HCT116 (cell line): ENCODE results near the gene DRD4. TPM values are rescaled to one million over a fixed set of nuclear protein-coding genes. Genes with fewer than 3 reads are reported as not detected.
A peak's percentile ranks its signal among the peaks of the same experiment; 100 is the strongest.

ENCODE experiments used
- ATAC-seq: fragments of 200-7000 bp; cut with Tn5 transposase; 2 replicates; pipeline ENCODE4 v1.9.1; 2020; ENCODE audit warnings: mild to moderate bottlenecking, moderate library complexity
- BruUV-seq: library from RNA; stranded (reverse); fragments of 400-500 nt; replicated peaks from 2 replicates; lab custom pipeline; 2021; lab: Mats Ljungman, UMichigan
- CTCF ChIA-PET: fragments of 300-600 bp; sonication (Branson Sonifier 250); formaldehyde crosslinking; loops from one replicate; lab custom pipeline; 2021; ENCODE audit warnings: antibody characterized with exemption; lab: Charles Lee
- POLR2A ChIA-PET: fragments of 300-600, 350-600 bp; sonication (Branson Sonifier 250); formaldehyde crosslinking; loops from one replicate; lab custom pipeline; 2021; ENCODE audit warnings: antibody characterized with exemption; lab: Charles Lee
- RAD21 ChIA-PET, 2 experiments: fragments of 300-600 bp; sonication (Branson Sonifier 250); formaldehyde crosslinking; loops; one replicate each; lab custom pipeline; 2023; ENCODE audit warnings: low total read pairs in 2 of 2; ENCODE audit not compliant: uncharacterized antibody in 2 of 2, unreplicated experiment in 2 of 2, low non-redundant PET in 1 of 2; lab: Charles Lee
- DNase-seq: peaks from one replicate; pipeline ENCODE4 v3.0.0-alpha.2; 2010; ENCODE audit warnings: low read depth, low spot score
- H2AFZ ChIP-seq: fragments of 200-600 bp; shearing (Covaris generic), sonication (generic); 2 replicates; pipeline ENCODE4 v1.6.1; 2017; ENCODE audit warnings: low read depth, mixed run types, mixed read lengths, antibody characterized with exemption, low read length; ENCODE audit not compliant: poor library complexity, severe bottlenecking
- H3K27ac ChIP-seq: 2 replicates; pipeline ENCODE4 v1.5.1; 2012; ENCODE audit warnings: low read depth, low read length
- H3K27me3 ChIP-seq: fragments of 200-600 bp; sonication (generic); 2 replicates; pipeline ENCODE4 v1.6.1; 2016; ENCODE audit warnings: mixed run types, low read length, mixed read lengths; ENCODE audit not compliant: insufficient read depth
- H3K36me3 ChIP-seq, 2 experiments: fragments of 200-500 bp in 1 of 2; fragments of 200-600 bp in 1 of 2; sonication (Bioruptor generic) in 1 of 2; sonication (generic) in 1 of 2; 2 replicates each; pipeline versions ENCODE4 v1.5.1 to v1.6.1; 2014 to 2016; ENCODE audit warnings: low read length in 2 of 2, inconsistent platforms in 1 of 2, mixed read lengths in 1 of 2, mixed run types in 1 of 2; ENCODE audit not compliant: insufficient read depth in 2 of 2, control insufficient read depth in 1 of 2
- H3K4me1 ChIP-seq, 2 experiments: fragments of 200-600 bp in 1 of 2; sonication (generic) in 1 of 2; 2 replicates each; pipeline versions ENCODE4 v1.5.1 to v1.6.1; 2012 to 2017; ENCODE audit warnings: low read length in 2 of 2, inconsistent platforms in 1 of 2, mild to moderate bottlenecking in 1 of 2, mixed read lengths in 1 of 2, mixed run types in 1 of 2, moderate library complexity in 1 of 2; ENCODE audit not compliant: insufficient read depth in 2 of 2, control insufficient read depth in 1 of 2
- H3K4me2 ChIP-seq: fragments of 200-600 bp; sonication (generic); 2 replicates; pipeline ENCODE4 v1.6.1; 2017; ENCODE audit warnings: mixed run types, low read length, mixed read lengths
- H3K4me3 ChIP-seq, 2 experiments: fragments of 200-600 bp in 1 of 2; sonication (generic) in 1 of 2; replicated peaks in 1 of 2; 2 replicates each; pipeline ENCODE4 v1.5.1; 2011 to 2016; ENCODE audit warnings: low read length in 2 of 2, control low read depth in 1 of 2, low read depth in 1 of 2, mild to moderate bottlenecking in 1 of 2, mixed read lengths in 1 of 2, mixed run types in 1 of 2
- H3K79me2 ChIP-seq: fragments of 200-600 bp; sonication (generic); 2 replicates; pipeline ENCODE4 v1.6.1; 2017; ENCODE audit warnings: mild to moderate bottlenecking, mixed run types, low read length, moderate library complexity, mixed read lengths; ENCODE audit not compliant: insufficient read depth
- H3K9ac ChIP-seq: fragments of 200-600 bp; sonication (generic); 2 replicates; pipeline ENCODE4 v1.6.1; 2016; ENCODE audit warnings: low read length, mixed read lengths
- H3K9me2 ChIP-seq: fragments of 200-600 bp; sonication (generic), shearing (Covaris generic); 2 replicates; pipeline ENCODE4 v1.6.1; 2017; ENCODE audit warnings: mixed run types, mild to moderate bottlenecking, moderate library complexity; ENCODE audit not compliant: insufficient read depth
- H3K9me3 ChIP-seq, 2 experiments: fragments of 200-500 bp in 1 of 2; fragments of 200-600 bp in 1 of 2; sonication (Bioruptor generic) in 1 of 2; sonication (generic) in 1 of 2; 2 replicates each; pipeline ENCODE4 v1.6.1; 2014 to 2017; ENCODE audit warnings: low read length in 2 of 2, mixed read lengths in 2 of 2, inconsistent platforms in 1 of 2, low read depth in 1 of 2, mild to moderate bottlenecking in 1 of 2, mixed run types in 1 of 2, moderate library complexity in 1 of 2; ENCODE audit not compliant: control insufficient read depth in 1 of 2, insufficient read depth in 1 of 2
- H4K20me1 ChIP-seq: fragments of 200-600 bp; sonication (generic), shearing (Covaris generic); 2 replicates; pipeline ENCODE4 v1.6.1; 2017; ENCODE audit warnings: mixed run types, mild to moderate bottlenecking, moderate library complexity; ENCODE audit not compliant: insufficient read depth
- ATF3 ChIP-seq: IDR thresholded peaks from 2 replicates; pipeline ENCODE4 v1.6.1; 2012
- CBX3 ChIP-seq: IDR thresholded peaks from 2 replicates; pipeline ENCODE4 v1.6.1; 2012; ENCODE audit warnings: low read depth
- CEBPB ChIP-seq: IDR thresholded peaks from 2 replicates; pipeline ENCODE4 v1.6.1; 2012; ENCODE audit warnings: low read depth
- EGR1 ChIP-seq: IDR thresholded peaks from 2 replicates; pipeline ENCODE4 v1.6.1; 2012; ENCODE audit warnings: low read depth
- ELF1 ChIP-seq: IDR thresholded peaks from 2 replicates; pipeline ENCODE4 v1.6.1; 2012; ENCODE audit warnings: low read depth, borderline replicate concordance
- EZH2 ChIP-seq: fragments of 200-600 bp; sonication (generic); IDR thresholded peaks from 2 replicates; pipeline ENCODE4 v1.6.1; 2017; ENCODE audit warnings: antibody characterized with exemption, mixed run types
- JUND ChIP-seq: IDR thresholded peaks from 2 replicates; pipeline ENCODE4 v1.6.1; 2012
- MAX ChIP-seq: IDR thresholded peaks from 2 replicates; pipeline ENCODE4 v1.6.1; 2012
- POLR2A ChIP-seq: IDR thresholded peaks from 2 replicates; pipeline ENCODE4 v1.7.0; 2011; ENCODE audit warnings: borderline replicate concordance; ENCODE audit not compliant: insufficient read depth, insufficient read length; ENCODE audit errors: extremely low read depth
- POLR2AphosphoS5 ChIP-seq: IDR thresholded peaks from 2 replicates; pipeline ENCODE4 v1.6.1; 2011; ENCODE audit warnings: mild to moderate bottlenecking, low read depth, low read length, moderate library complexity
- SIN3A ChIP-seq: IDR thresholded peaks from 2 replicates; pipeline ENCODE4 v1.6.1; 2012; ENCODE audit warnings: low read depth
- SP1 ChIP-seq: IDR thresholded peaks from 2 replicates; pipeline ENCODE4 v1.6.1; 2012; ENCODE audit warnings: low read depth
- TCF7L2 ChIP-seq: IDR thresholded peaks from 2 replicates; pipeline ENCODE4 v1.7.0; 2011; ENCODE audit warnings: borderline replicate concordance, inconsistent platforms; ENCODE audit not compliant: insufficient read depth, insufficient read length; ENCODE audit errors: extremely low read depth
- ZBTB33 ChIP-seq: IDR thresholded peaks from 2 replicates; pipeline ENCODE4 v1.6.1; 2011; ENCODE audit warnings: mild to moderate bottlenecking, low read length, moderate library complexity; ENCODE audit not compliant: insufficient replicate concordance; ENCODE audit errors: extremely low read depth
- ZNF274 ChIP-seq: fragments of 200-500 bp; sonication (Bioruptor generic); IDR thresholded peaks from 2 replicates; pipeline ENCODE4 v1.6.1; 2014; ENCODE audit warnings: mild to moderate bottlenecking, low read depth, low read length, inconsistent platforms
- intact Hi-C: fragments of 100-400 bp; cut with micrococcal nuclease; formaldehyde crosslinking; loops from 2 replicates; pipeline ENCODE4 v1.10.0; 2022
- total RNA-seq: library from RNA; stranded (reverse); gene quantifications from one replicate; pipeline ENCODE4 v1.2.1, GENCODE V29; 2021; ENCODE audit not compliant: unreplicated experiment

DRD4 gene
- total RNA-seq, 1 experiment from 2014 or later, result 2.4 TPM

- Histone ChIP-seq H3K4me3 (no peak overlapping the region), H3K9me2 (no peaks in the 10 kb centered on the region), H3K4me2 (no peak overlapping the region), H3K27ac (no peak overlapping the region), H2AFZ (no peak overlapping the region), H4K20me1 (no peaks in the 10 kb centered on the region), H3K9ac (no peak overlapping the region), H3K36me3 (peaks cover 66 to 68% of the 10 kb centered on the region in 2 experiments), H3K27me3 (no peaks in the 10 kb centered on the region), H3K4me1 (peaks cover 0 to 8% of the 10 kb centered on the region in 2 experiments; a peak in 2 of 4 replicates), H3K79me2 (peaks cover 84% of the 10 kb centered on the region), H3K9me3 (no peaks in the 10 kb centered on the region)
- BruUV-seq, result no TSS peak
- no peak for TF ChIP-seq EGR1
- TF ChIP-seq EZH2, result no peak
- no peak for TF ChIP-seq ZNF274
- no peak for TF ChIP-seq POLR2A
- TF ChIP-seq SP1, result no peak
- TF ChIP-seq CEBPB, result no peak
- TF ChIP-seq JUND, result no peak
- no peak for TF ChIP-seq ATF3
- TF ChIP-seq TCF7L2, result no peak
- TF ChIP-seq ELF1, result no peak
- no peak for TF ChIP-seq CBX3
- no peak for TF ChIP-seq POLR2AphosphoS5
- ChIA-PET RAD21 (no interaction called here), POLR2A (no interaction called here), CTCF (no interaction called here)
- ATAC-seq (no peak), DNase-seq (no peak)
- intact Hi-C loops, result no loop called here
Observed at GRCh38 chr11:593347-593746, 43.7 kb upstream of the DRD4 start.

- peaks cover 0 to 8% of the 10 kb centered on the region in 2 experiments; a peak in 2 of 4 replicates for H3K4me1 ChIP-seq
- H3K9me3 ChIP-seq, result no peaks in the 10 kb centered on the region
- intact Hi-C loops, result no loop called here
- CTCF ChIA-PET, result no interaction called here
- DNase-seq (no peak), ATAC-seq (no peak)
- H3K27me3 ChIP-seq, result no peaks in the 10 kb centered on the region
- 0 out of 2 replicates have a peak overlapping the region, but pooled peaks have one; percentile 29 for H3K27ac ChIP-seq
- no peaks in the 10 kb centered on the region for H3K9me2 ChIP-seq
- H4K20me1 ChIP-seq, result no peaks in the 10 kb centered on the region
- H3K4me2 ChIP-seq, result no peak overlapping the region
- POLR2A ChIA-PET, result no interaction called here
- H3K79me2 ChIP-seq, result peaks cover 78% of the 10 kb centered on the region
- RAD21 ChIA-PET, result no interaction called here
- peaks cover 63 to 68% of the 10 kb centered on the region in 2 experiments for H3K36me3 ChIP-seq
- H2AFZ ChIP-seq, result no peak overlapping the region
- no peak overlapping the region for H3K4me3 ChIP-seq
- no TSS peak for BruUV-seq
- H3K9ac ChIP-seq, result no peak overlapping the region
- TF ChIP-seq MAX (no peak), JUND (no peak), TCF7L2 (no peak), SP1 (no peak), ZBTB33 (no peak), POLR2AphosphoS5 (no peak), CBX3 (no peak), ATF3 (no peak), SIN3A (no peak), EZH2 (no peak), POLR2A (no peak)
Observed at GRCh38 chr11:595400-595799, 41.7 kb upstream of the DRD4 start.
